SU-DHL-6 (cell line): ENCODE measurements around the gene MESP2.

Experiments
- EZH2phosphoT487 ChIP-seq: fragments of 200-600 bp; sonication (generic), shearing (Covaris generic); conservative IDR thresholded peaks from 2 replicates; pipeline ENCODE4 v1.6.1; 2018; ENCODE audit warnings: mild to moderate bottlenecking, antibody characterized with exemption, low read length, moderate library complexity, mixed read lengths
- TF ChIP-seq, protein P1 (sequence below): fragments of 200-600 bp; sonication (generic); IDR thresholded peaks from one replicate; pipeline ENCODE4 v1.5.1; 2017; ENCODE audit warnings: antibody characterized with exemption, mild to moderate bottlenecking, low read length, moderate library complexity; ENCODE audit not compliant: insufficient read depth, poor library complexity, severe bottlenecking

- TF ChIP-seq, protein P1, sequence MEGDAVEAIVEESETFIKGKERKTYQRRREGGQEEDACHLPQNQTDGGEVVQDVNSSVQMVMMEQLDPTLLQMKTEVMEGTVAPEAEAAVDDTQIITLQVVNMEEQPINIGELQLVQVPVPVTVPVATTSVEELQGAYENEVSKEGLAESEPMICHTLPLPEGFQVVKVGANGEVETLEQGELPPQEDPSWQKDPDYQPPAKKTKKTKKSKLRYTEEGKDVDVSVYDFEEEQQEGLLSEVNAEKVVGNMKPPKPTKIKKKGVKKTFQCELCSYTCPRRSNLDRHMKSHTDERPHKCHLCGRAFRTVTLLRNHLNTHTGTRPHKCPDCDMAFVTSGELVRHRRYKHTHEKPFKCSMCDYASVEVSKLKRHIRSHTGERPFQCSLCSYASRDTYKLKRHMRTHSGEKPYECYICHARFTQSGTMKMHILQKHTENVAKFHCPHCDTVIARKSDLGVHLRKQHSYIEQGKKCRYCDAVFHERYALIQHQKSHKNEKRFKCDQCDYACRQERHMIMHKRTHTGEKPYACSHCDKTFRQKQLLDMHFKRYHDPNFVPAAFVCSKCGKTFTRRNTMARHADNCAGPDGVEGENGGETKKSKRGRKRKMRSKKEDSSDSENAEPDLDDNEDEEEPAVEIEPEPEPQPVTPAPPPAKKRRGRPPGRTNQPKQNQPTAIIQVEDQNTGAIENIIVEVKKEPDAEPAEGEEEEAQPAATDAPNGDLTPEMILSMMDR, result no peak
- TF ChIP-seq EZH2phosphoT487, result no peak
Measured at GRCh38 chr15:89810837-89811236, 34.7 kb downstream of the MESP2 start.
